GM23338 (cell line): ENCODE data around the gene ALMS1. TPM values are rescaled to one million over a fixed set of nuclear protein-coding genes. Genes with fewer than 3 reads are reported as not detected.

Experiments used
- ATAC-seq: fragments of 200-7000 bp; cut with Tn5 transposase; 3 replicates; pipeline ENCODE4 v1.9.1; 2020
- DNase-seq: peaks from one replicate; pipeline ENCODE4 v3.0.0-alpha.2; 2015; ENCODE audit warnings: low spot score
- H2AFZ ChIP-seq: fragments of 200-600 bp; sonication (generic); 2 replicates; pipeline ENCODE4 v1.8.0; 2016; ENCODE audit warnings: antibody characterized with exemption, mild to moderate bottlenecking, moderate library complexity
- H3F3A ChIP-seq: fragments of 200-600 bp; sonication (generic); replicated peaks from 2 replicates; pipeline ENCODE4 v1.8.0; 2017; ENCODE audit warnings: antibody characterized with exemption, mixed run types, low read depth
- H3K27ac ChIP-seq: fragments of 200-600 bp; sonication (generic); 2 replicates; pipeline ENCODE4 v1.6.1; 2016; ENCODE audit warnings: low read depth
- H3K27me3 ChIP-seq: fragments of 200-600 bp; sonication (generic); 2 replicates; pipeline ENCODE4 v1.8.0; 2016; ENCODE audit warnings: mild to moderate bottlenecking, mixed run types, moderate library complexity; ENCODE audit not compliant: insufficient read depth
- H3K36me3 ChIP-seq: fragments of 200-600 bp; sonication (generic); 2 replicates; pipeline ENCODE4 v1.8.0; 2016; ENCODE audit warnings: mild to moderate bottlenecking; ENCODE audit not compliant: insufficient read depth
- H3K4me1 ChIP-seq: fragments of 200-600 bp; sonication (generic); 2 replicates; pipeline ENCODE4 v1.8.0; 2016; ENCODE audit warnings: mild to moderate bottlenecking, moderate library complexity; ENCODE audit not compliant: insufficient read depth
- H3K4me2 ChIP-seq: fragments of 200-600 bp; sonication (generic); 2 replicates; pipeline ENCODE4 v1.7.1; 2017; ENCODE audit warnings: mixed run types
- H3K4me3 ChIP-seq: fragments of 200-600 bp; sonication (generic); 2 replicates; pipeline ENCODE4 v1.6.1; 2016; ENCODE audit warnings: mixed run types
- H3K79me2 ChIP-seq: fragments of 200-600 bp; sonication (generic); replicated peaks from 2 replicates; pipeline ENCODE4 v1.8.0; 2017; ENCODE audit warnings: mild to moderate bottlenecking; ENCODE audit not compliant: insufficient read depth
- H3K9me2 ChIP-seq: fragments of 200-600 bp; sonication (generic); 2 replicates; pipeline ENCODE4 v1.8.0; 2017; ENCODE audit not compliant: insufficient read depth
- H4K20me1 ChIP-seq: fragments of 200-600 bp; sonication (generic); replicated peaks from 2 replicates; pipeline ENCODE4 v1.8.0; 2017; ENCODE audit warnings: mild to moderate bottlenecking; ENCODE audit not compliant: insufficient read depth
- H3K27ac Mint-ChIP-seq: 2 replicates; pipeline ENCODE4 v1.8.0; 2020; ENCODE audit warnings: inconsistent platforms, mild to moderate bottlenecking, moderate library complexity, mixed read lengths
- H3K27me3 Mint-ChIP-seq: 3 replicates; pipeline ENCODE4 v1.8.0; 2022; ENCODE audit warnings: low read depth, mild to moderate bottlenecking, moderate library complexity, mixed read lengths, inconsistent platforms; ENCODE audit not compliant: insufficient read depth, poor library complexity
- H3K36me3 Mint-ChIP-seq: 3 replicates; pipeline ENCODE4 v1.8.0; 2021; ENCODE audit warnings: low read depth, mild to moderate bottlenecking, inconsistent platforms, moderate library complexity, mixed read lengths
- H3K4me1 Mint-ChIP-seq: 3 replicates; pipeline ENCODE4 v1.8.0; 2020; ENCODE audit warnings: mild to moderate bottlenecking, inconsistent platforms, mixed read lengths
- H3K4me3 Mint-ChIP-seq: 3 replicates; pipeline ENCODE4 v1.8.0; 2021; ENCODE audit warnings: moderate library complexity, mild to moderate bottlenecking, inconsistent platforms, mixed read lengths
- H3K9me3 Mint-ChIP-seq: 3 replicates; pipeline ENCODE4 v1.8.0; 2020; ENCODE audit warnings: moderate library complexity, mild to moderate bottlenecking, inconsistent platforms, mixed read lengths
- CREB1 ChIP-seq: fragments of 250-450 bp; sonication (Bioruptor Pico); IDR thresholded peaks from 2 replicates; pipeline ENCODE4 v1.5.0; 2020; ENCODE audit warnings: low read depth, mild to moderate bottlenecking, moderate library complexity
- CTCF ChIP-seq, 2 experiments: fragments of 200-600 bp in 1 of 2; sonication (generic) in 1 of 2; conservative IDR thresholded peaks; 2 replicates each; pipeline versions ENCODE4 v1.5.1 to v1.6.1; 2016 to 2017; ENCODE audit warnings: antibody characterized with exemption in 2 of 2, low read depth in 2 of 2, mild to moderate bottlenecking in 2 of 2, moderate library complexity in 1 of 2
- ETS1 ChIP-seq: IDR thresholded peaks from 2 replicates; pipeline ENCODE4 v1.6.1; 2016; ENCODE audit warnings: antibody characterized with exemption
- EZH2 ChIP-seq: fragments of 200-600 bp; sonication (generic); IDR thresholded peaks from one replicate; pipeline ENCODE4 v1.8.0; 2017; ENCODE audit warnings: antibody characterized with exemption, mild to moderate bottlenecking, low read depth; ENCODE audit not compliant: unreplicated experiment
- EZH2phosphoT487 ChIP-seq: fragments of 200-600 bp; sonication (generic); IDR thresholded peaks from one replicate; pipeline ENCODE4 v1.8.1; 2018; ENCODE audit warnings: antibody characterized with exemption; ENCODE audit not compliant: unreplicated experiment
- JUNB ChIP-seq: IDR thresholded peaks from one replicate; pipeline ENCODE4 v1.6.1; 2016; ENCODE audit warnings: antibody characterized with exemption; ENCODE audit not compliant: unreplicated experiment
- NANOG ChIP-seq: IDR thresholded peaks from 2 replicates; pipeline ENCODE4 v1.6.1; 2016; ENCODE audit warnings: antibody characterized with exemption, borderline replicate concordance
- POLR2AphosphoS5 ChIP-seq: IDR thresholded peaks from 2 replicates; pipeline ENCODE4 v1.6.1; 2016; ENCODE audit warnings: antibody characterized with exemption, low read depth
- STAT1 ChIP-seq: IDR thresholded peaks from one replicate; pipeline ENCODE4 v1.6.1; 2016; ENCODE audit warnings: antibody characterized with exemption; ENCODE audit not compliant: unreplicated experiment
- polyA plus RNA-seq: library from polyadenylated mRNA; unstranded; fragments of >200 nt; fragmentation: Nextera tagmentation; extraction: Ambion mirVana; gene quantifications from 2 replicates; pipeline ENCODE4 v1.2.1, GENCODE V29; 2016
- total RNA-seq: library from RNA; depleted of rRNA; stranded (reverse); fragments of >200 nt; shearing (Covaris generic); gene quantifications from 2 replicates; pipeline ENCODE4 v1.2.3, GENCODE V29; 2014
- TF ChIP-seq, protein P1 (sequence below): fragments of 250-450 bp; sonication (Bioruptor Pico); IDR thresholded peaks from 2 replicates; pipeline ENCODE4 v1.5.0; 2020; ENCODE audit warnings: mild to moderate bottlenecking, moderate library complexity
- TF ChIP-seq, protein P2 (sequence below): IDR thresholded peaks from one replicate; pipeline ENCODE4 v1.6.1; 2018; ENCODE audit warnings: antibody characterized with exemption; ENCODE audit not compliant: unreplicated experiment

Gene ALMS1
- total and polyA plus RNA-seq, 2 experiments from 2014 or later = 38.8 to 65.7 TPM

GRCh38 chr2:73582364-73582763, 196.7 kb downstream of the ALMS1 start (continued):
- TF ChIP-seq, protein P1, sequence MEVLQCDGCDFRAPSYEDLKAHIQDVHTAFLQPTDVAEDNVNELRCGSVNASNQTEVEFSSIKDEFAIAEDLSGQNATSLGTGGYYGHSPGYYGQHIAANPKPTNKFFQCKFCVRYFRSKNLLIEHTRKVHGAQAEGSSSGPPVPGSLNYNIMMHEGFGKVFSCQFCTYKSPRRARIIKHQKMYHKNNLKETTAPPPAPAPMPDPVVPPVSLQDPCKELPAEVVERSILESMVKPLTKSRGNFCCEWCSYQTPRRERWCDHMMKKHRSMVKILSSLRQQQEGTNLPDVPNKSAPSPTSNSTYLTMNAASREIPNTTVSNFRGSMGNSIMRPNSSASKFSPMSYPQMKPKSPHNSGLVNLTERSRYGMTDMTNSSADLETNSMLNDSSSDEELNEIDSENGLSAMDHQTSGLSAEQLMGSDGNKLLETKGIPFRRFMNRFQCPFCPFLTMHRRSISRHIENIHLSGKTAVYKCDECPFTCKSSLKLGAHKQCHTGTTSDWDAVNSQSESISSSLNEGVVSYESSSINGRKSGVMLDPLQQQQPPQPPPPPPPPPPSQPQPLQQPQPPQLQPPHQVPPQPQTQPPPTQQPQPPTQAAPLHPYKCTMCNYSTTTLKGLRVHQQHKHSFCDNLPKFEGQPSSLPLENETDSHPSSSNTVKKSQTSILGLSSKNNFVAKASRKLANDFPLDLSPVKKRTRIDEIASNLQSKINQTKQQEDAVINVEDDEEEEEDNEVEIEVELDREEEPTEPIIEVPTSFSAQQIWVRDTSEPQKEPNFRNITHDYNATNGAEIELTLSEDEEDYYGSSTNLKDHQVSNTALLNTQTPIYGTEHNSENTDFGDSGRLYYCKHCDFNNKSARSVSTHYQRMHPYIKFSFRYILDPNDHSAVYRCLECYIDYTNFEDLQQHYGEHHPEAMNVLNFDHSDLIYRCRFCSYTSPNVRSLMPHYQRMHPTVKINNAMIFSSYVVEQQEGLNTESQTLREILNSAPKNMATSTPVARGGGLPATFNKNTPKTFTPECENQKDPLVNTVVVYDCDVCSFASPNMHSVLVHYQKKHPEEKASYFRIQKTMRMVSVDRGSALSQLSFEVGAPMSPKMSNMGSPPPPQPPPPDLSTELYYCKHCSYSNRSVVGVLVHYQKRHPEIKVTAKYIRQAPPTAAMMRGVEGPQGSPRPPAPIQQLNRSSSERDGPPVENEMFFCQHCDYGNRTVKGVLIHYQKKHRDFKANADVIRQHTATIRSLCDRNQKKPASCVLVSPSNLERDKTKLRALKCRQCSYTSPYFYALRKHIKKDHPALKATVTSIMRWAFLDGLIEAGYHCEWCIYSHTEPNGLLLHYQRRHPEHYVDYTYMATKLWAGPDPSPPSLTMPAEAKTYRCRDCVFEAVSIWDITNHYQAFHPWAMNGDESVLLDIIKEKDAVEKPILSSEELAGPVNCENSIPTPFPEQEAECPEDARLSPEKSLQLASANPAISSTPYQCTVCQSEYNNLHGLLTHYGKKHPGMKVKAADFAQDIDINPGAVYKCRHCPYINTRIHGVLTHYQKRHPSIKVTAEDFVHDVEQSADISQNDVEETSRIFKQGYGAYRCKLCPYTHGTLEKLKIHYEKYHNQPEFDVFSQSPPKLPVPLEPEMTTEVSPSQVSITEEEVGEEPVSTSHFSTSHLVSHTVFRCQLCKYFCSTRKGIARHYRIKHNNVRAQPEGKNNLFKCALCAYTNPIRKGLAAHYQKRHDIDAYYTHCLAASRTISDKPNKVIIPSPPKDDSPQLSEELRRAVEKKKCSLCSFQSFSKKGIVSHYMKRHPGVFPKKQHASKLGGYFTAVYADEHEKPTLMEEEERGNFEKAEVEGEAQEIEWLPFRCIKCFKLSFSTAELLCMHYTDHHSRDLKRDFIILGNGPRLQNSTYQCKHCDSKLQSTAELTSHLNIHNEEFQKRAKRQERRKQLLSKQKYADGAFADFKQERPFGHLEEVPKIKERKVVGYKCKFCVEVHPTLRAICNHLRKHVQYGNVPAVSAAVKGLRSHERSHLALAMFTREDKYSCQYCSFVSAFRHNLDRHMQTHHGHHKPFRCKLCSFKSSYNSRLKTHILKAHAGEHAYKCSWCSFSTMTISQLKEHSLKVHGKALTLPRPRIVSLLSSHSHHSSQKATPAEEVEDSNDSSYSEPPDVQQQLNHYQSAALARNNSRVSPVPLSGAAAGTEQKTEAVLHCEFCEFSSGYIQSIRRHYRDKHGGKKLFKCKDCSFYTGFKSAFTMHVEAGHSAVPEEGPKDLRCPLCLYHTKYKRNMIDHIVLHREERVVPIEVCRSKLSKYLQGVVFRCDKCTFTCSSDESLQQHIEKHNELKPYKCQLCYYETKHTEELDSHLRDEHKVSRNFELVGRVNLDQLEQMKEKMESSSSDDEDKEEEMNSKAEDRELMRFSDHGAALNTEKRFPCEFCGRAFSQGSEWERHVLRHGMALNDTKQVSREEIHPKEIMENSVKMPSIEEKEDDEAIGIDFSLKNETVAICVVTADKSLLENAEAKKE (CRISPR knock-in tag) = no peak

GRCh38 chr2:73588177-73588576, 202.5 kb downstream of the ALMS1 start:
- ATAC-seq (peak; percentile 81), DNase-seq (peak; percentile 21)
- Mint-ChIP-seq H3K4me3 (peak overlapping the region; percentile 23; the same call in 1 of the 3 replicates), H3K4me1 (peaks cover 11% of the 10 kb centered on the region), H3K27me3 (peaks cover 2% of the 10 kb centered on the region), H3K27ac (peak overlapping the region; percentile 91), H3K36me3 (peaks cover 13% of the 10 kb centered on the region; the same call in 2 of the 3 replicates), H3K9me3 (peaks cover 13% of the 10 kb centered on the region)
- peaks cover 4% of the 10 kb centered on the region for H3K4me1 ChIP-seq
- no peaks in the 10 kb centered on the region for H4K20me1 ChIP-seq
- no peaks in the 10 kb centered on the region for H3K36me3 ChIP-seq
- no peak overlapping the region for H3K4me3 ChIP-seq
- no peaks in the 10 kb centered on the region for H3K9me2 ChIP-seq
- H3F3A ChIP-seq = no peaks in the 10 kb centered on the region
- H3K79me2 ChIP-seq = 0 out of 2 replicates have a peak, but pooled peaks cover 6% of the 10 kb centered on the region
- H3K27ac ChIP-seq = no peak overlapping the region
- no peak overlapping the region for H2AFZ ChIP-seq
- H3K27me3 ChIP-seq = no peaks in the 10 kb centered on the region
- H3K4me2 ChIP-seq = peak overlapping the region; percentile 60
- TF ChIP-seq POLR2AphosphoS5 (no peak), NANOG (no peak), STAT1 (no peak), CTCF (conservative IDR thresholded peaks at IDR 0.05; ENCODE audit: low read depth in 2 of 2) (no peak), JUNB (no peak), CREB1 (CRISPR knock-in tag) (no peak), EZH2phosphoT487 (no peak), ETS1 (no peak), EZH2 (no peak)
- TF ChIP-seq, protein P2, sequence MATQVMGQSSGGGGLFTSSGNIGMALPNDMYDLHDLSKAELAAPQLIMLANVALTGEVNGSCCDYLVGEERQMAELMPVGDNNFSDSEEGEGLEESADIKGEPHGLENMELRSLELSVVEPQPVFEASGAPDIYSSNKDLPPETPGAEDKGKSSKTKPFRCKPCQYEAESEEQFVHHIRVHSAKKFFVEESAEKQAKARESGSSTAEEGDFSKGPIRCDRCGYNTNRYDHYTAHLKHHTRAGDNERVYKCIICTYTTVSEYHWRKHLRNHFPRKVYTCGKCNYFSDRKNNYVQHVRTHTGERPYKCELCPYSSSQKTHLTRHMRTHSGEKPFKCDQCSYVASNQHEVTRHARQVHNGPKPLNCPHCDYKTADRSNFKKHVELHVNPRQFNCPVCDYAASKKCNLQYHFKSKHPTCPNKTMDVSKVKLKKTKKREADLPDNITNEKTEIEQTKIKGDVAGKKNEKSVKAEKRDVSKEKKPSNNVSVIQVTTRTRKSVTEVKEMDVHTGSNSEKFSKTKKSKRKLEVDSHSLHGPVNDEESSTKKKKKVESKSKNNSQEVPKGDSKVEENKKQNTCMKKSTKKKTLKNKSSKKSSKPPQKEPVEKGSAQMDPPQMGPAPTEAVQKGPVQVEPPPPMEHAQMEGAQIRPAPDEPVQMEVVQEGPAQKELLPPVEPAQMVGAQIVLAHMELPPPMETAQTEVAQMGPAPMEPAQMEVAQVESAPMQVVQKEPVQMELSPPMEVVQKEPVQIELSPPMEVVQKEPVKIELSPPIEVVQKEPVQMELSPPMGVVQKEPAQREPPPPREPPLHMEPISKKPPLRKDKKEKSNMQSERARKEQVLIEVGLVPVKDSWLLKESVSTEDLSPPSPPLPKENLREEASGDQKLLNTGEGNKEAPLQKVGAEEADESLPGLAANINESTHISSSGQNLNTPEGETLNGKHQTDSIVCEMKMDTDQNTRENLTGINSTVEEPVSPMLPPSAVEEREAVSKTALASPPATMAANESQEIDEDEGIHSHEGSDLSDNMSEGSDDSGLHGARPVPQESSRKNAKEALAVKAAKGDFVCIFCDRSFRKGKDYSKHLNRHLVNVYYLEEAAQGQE = no peak
